Activated CD4-positive, CD25-positive, alpha-beta regulatory T cell treated with anti-CD3 and anti-CD28 coated beads, Interleukin-2, amount 50 U/mL, for 24 hours (primary cell): ENCODE measurements around the gene SPECC1L.

Experiments used
- ATAC-seq, 2 donors: fragments of 150-1000 bp; cut with Tn5 transposase; one replicate each; pipeline ENCODE4 v1.10.0; 2021; ENCODE audit warnings: mild to moderate bottlenecking in 1 of 2, moderate library complexity in 1 of 2

Gene SPECC1L

GRCh38 chr22:24402460-24403192 is 132.0 kb downstream of the SPECC1L start:
- peak; percentile 22 to 31 for ATAC-seq

GRCh38 chr22:24403346-24403745 is 132.7 kb downstream of the SPECC1L start:
- ATAC-seq, result no peak

- ATAC-seq, result no peak
Measured at GRCh38 chr22:24404561-24405275, 134.1 kb downstream of the SPECC1L start.

GRCh38 chr22:24405631-24406321 is 135.1 kb downstream of the SPECC1L start:
- ATAC-seq, result no peak

GRCh38 chr22:24406322-24407277 is 136.0 kb downstream of the SPECC1L start:
- ATAC-seq, result no peak

- ATAC-seq, result no peak
Measured at GRCh38 chr22:24407278-24407665, 136.6 kb downstream of the SPECC1L start.

- no peak for ATAC-seq
Measured at GRCh38 chr22:24407884-24408283, 137.3 kb downstream of the SPECC1L start.

GRCh38 chr22:24408630-24409029 is 138.0 kb downstream of the SPECC1L start:
- ATAC-seq, result no peak

GRCh38 chr22:24409707-24410106 is 139.1 kb downstream of the SPECC1L start:
- ATAC-seq, result no peak

- ATAC-seq, result peak; percentile 25 to 50
Measured at GRCh38 chr22:24410110-24410856, 139.7 kb downstream of the SPECC1L start.

- no peak for ATAC-seq
Measured at GRCh38 chr22:24411256-24412004, 140.8 kb downstream of the SPECC1L start.

- no peak for ATAC-seq
Measured at GRCh38 chr22:24412274-24412673, 141.6 kb downstream of the SPECC1L start.

- ATAC-seq, result no peak
Measured at GRCh38 chr22:24413271-24413670, 142.6 kb downstream of the SPECC1L start.

- ATAC-seq, result no peak
Measured at GRCh38 chr22:24413736-24414385, 143.2 kb downstream of the SPECC1L start.

GRCh38 chr22:24414523-24414922 is 143.9 kb downstream of the SPECC1L start:
- ATAC-seq, result no peak

- no peak for ATAC-seq
Measured at GRCh38 chr22:24414984-24415945, 144.6 kb downstream of the SPECC1L start.

GRCh38 chr22:24416095-24416494 is 145.5 kb downstream of the SPECC1L start:
- ATAC-seq, result no peak

GRCh38 chr22:24416611-24417010 is 146.0 kb downstream of the SPECC1L start:
- ATAC-seq, result no peak

GRCh38 chr22:24417200-24417599 is 146.6 kb downstream of the SPECC1L start:
- ATAC-seq, result no peak
